CD4-positive, alpha-beta T cell treated with Interleukin-17A for 1 hour (primary cell): ENCODE data around the gene BECN2.

Experiments used
- DNase-seq: peaks from one replicate; pipeline ENCODE4 v3.0.0-alpha.2; 2020

BECN2 gene

GRCh38 chr1:241957692-241958494 is at the start of gene BECN2:
Gene BECN2 (plus strand): TSS chr1:241957767. CDS start chr1:241957767, 0 bp downstream.
- no peak for DNase-seq

GRCh38 chr1:241916196-241916595 is 41.4 kb upstream of the BECN2 start:
- no peak for DNase-seq

GRCh38 chr1:241917487-241917886 is 40.1 kb upstream of the BECN2 start:
- no peak for DNase-seq

GRCh38 chr1:241918879-241919278 is 38.7 kb upstream of the BECN2 start:
- no peak for DNase-seq

GRCh38 chr1:241924080-241924808 is 33.3 kb upstream of the BECN2 start:
- DNase-seq: no peak

- no peak for DNase-seq
Measured at GRCh38 chr1:241926141-241926540, 31.4 kb upstream of the BECN2 start.

- DNase-seq: no peak
Measured at GRCh38 chr1:241927321-241927720, 30.2 kb upstream of the BECN2 start.

GRCh38 chr1:241932845-241933244 is 24.7 kb upstream of the BECN2 start:
- no peak for DNase-seq

GRCh38 chr1:241934201-241934848 is 23.2 kb upstream of the BECN2 start:
- no peak for DNase-seq

GRCh38 chr1:241934866-241935265 is 22.7 kb upstream of the BECN2 start:
- no peak for DNase-seq

- no peak for DNase-seq
Measured at GRCh38 chr1:241939798-241940197, 17.8 kb upstream of the BECN2 start.

- DNase-seq: no peak
Measured at GRCh38 chr1:241942738-241943137, 14.8 kb upstream of the BECN2 start.

GRCh38 chr1:241944300-241944699 is 13.3 kb upstream of the BECN2 start:
- DNase-seq: no peak

- DNase-seq: no peak
Measured at GRCh38 chr1:241947354-241947753, 10.2 kb upstream of the BECN2 start.

- DNase-seq: no peak
Measured at GRCh38 chr1:241950390-241950789, 7.2 kb upstream of the BECN2 start.

GRCh38 chr1:241962153-241962552 is 4.6 kb downstream of the BECN2 start:
- DNase-seq: no peak

- DNase-seq: no peak
Measured at GRCh38 chr1:241963722-241964121, 6.2 kb downstream of the BECN2 start.

- no peak for DNase-seq
Measured at GRCh38 chr1:241964550-241965282, 7.1 kb downstream of the BECN2 start.

- no peak for DNase-seq
Measured at GRCh38 chr1:241968611-241969010, 11.0 kb downstream of the BECN2 start.

- DNase-seq: no peak
Measured at GRCh38 chr1:241972703-241973369, 15.3 kb downstream of the BECN2 start.

- no peak for DNase-seq
Measured at GRCh38 chr1:241976229-241976628, 18.7 kb downstream of the BECN2 start.

GRCh38 chr1:241979071-241979470 is 21.5 kb downstream of the BECN2 start:
- no peak for DNase-seq

- DNase-seq: no peak
Measured at GRCh38 chr1:241979926-241980325, 22.4 kb downstream of the BECN2 start.
